VCaP (cell line): ENCODE results near the gene NABP1.
"Not testable (repeated sequence)": the region's sequence is repeated elsewhere in the genome, so short reads cannot be mapped to it uniquely, and the experiment has no call there.

Experiments
- H3K27ac ChIP-seq: fragments of 450-650 bp; 2 replicates; pipeline ENCODE4 v1.5.1; 2017
- CTCF ChIP-seq: fragments of 450-650 bp; conservative IDR thresholded peaks from 2 replicates; pipeline ENCODE4 v1.5.1; 2017; ENCODE audit warnings: mild to moderate bottlenecking, moderate library complexity

Gene NABP1

GRCh38 chr2:191642541-191642940 is 35.4 kb upstream of the NABP1 start:
- no peak for TF ChIP-seq CTCF
- no peak overlapping the region for H3K27ac ChIP-seq

- TF ChIP-seq CTCF: no peak
- peak overlapping the region; percentile 32 for H3K27ac ChIP-seq
Measured at GRCh38 chr2:191643429-191643828, 34.5 kb upstream of the NABP1 start.

- H3K27ac ChIP-seq: not testable (repeated sequence)
Measured at GRCh38 chr2:191644613-191645012, 33.3 kb upstream of the NABP1 start.

GRCh38 chr2:191645032-191645431 is 32.9 kb upstream of the NABP1 start:
- TF ChIP-seq CTCF: no peak
- H3K27ac ChIP-seq: no peak overlapping the region

GRCh38 chr2:191645434-191646162 is 32.3 kb upstream of the NABP1 start:
- no peak for TF ChIP-seq CTCF
- no peak overlapping the region for H3K27ac ChIP-seq

- TF ChIP-seq CTCF: no peak
- no peak overlapping the region for H3K27ac ChIP-seq
Measured at GRCh38 chr2:191646163-191646902, 31.6 kb upstream of the NABP1 start.

GRCh38 chr2:191649519-191649918 is 28.4 kb upstream of the NABP1 start:
- TF ChIP-seq CTCF: no peak

More at GRCh38 chr2:191649519-191649918, 28.4 kb upstream of the NABP1 start:
- no peak overlapping the region for H3K27ac ChIP-seq
